Measurements from ENCODE around the gene LAMA1.

LAMA1 gene

DNA sequence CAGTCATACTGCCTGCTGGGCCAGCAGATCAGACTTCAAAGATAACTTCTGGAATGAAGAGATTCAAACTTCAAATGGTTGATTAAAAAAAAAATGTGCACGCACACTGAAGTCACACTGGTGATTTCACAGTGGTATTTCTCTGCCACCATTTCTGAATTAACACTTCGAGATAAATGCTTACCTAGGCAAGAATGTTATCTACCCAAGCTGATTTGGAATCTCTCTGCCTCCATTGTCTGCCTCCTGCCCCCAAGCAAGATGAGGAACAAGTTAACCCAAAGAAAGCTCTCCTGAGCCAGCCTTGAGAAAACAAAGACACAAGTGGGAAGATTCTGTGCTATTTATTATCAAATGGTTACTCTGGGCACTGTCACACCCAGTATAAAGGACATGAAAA is 6.5 kb downstream of the LAMA1 start:
- no peak for DNase-seq

DNA sequence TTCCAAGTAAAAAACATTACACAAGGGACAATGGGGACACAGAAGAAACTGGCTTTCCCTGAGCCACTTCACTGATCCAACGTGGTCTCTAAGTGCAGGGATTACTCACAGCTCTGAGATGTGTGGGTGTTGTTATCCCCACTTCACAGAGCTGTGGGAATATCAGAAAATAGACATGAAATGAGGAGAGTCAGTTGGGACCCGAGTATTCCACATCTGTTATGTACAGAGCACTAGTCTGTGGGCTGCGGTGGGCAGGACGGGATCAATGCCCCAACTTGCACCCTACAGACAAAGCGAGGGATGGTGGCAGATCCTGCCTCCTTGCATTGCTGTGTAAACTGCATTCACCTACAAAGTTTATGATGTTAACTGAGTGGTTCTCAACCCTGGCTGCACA is 11.7 kb downstream of the LAMA1 start:
- DNase-seq, result no peak

- DNase-seq, result no peak
Observed at GRCh38 chr18:7105268-7105667, 12.3 kb downstream of the LAMA1 start.

DNA sequence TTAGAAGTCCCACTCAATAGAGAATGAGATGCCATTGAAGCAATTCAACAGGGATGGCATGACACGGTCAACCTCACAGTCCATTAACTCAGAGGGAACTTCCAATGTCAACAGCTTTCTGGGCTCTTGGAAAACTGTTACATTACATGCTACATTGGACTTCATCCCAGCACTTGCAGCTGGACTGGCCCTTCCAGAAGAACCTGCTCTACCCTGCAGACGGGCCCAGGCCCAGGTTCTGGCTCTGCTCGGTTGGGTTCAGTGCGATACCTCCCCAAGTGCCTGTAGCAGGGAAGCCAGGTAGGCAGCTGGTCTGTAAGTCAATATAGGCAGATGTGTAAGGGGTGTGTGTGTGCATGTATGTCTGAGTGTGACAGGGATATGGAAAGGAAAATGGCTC is 12.9 kb downstream of the LAMA1 start:
- DNase-seq, result no peak

DNA sequence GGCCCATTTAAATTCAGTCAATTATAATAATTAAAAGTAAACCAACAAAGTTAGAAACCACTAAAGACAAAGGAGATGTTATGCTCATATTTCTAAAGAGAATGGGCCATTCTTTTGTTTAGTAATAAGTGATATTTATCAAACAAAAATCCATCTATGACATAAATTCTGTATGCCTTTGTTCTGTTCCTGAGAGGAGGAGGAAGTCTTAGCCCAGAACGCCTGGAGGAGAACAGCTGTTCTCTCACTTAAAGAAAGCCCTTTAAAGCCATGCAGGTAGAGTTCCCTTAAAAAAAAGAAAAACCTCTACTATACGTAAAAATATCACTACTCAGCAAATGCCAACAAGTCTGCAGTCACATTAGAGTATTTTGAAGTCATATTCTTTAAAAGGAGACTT is 15.5 kb downstream of the LAMA1 start:
- DNase-seq, result no peak

GRCh38 chr18:7096838-7097237 is 20.8 kb downstream of the LAMA1 start:
- DNase-seq, result no peak

GRCh38 chr18:7094427-7094826 is 23.2 kb downstream of the LAMA1 start:
- no peak for DNase-seq

GRCh38 chr18:7090771-7091170 is 26.8 kb downstream of the LAMA1 start:
- no peak for DNase-seq

DNA sequence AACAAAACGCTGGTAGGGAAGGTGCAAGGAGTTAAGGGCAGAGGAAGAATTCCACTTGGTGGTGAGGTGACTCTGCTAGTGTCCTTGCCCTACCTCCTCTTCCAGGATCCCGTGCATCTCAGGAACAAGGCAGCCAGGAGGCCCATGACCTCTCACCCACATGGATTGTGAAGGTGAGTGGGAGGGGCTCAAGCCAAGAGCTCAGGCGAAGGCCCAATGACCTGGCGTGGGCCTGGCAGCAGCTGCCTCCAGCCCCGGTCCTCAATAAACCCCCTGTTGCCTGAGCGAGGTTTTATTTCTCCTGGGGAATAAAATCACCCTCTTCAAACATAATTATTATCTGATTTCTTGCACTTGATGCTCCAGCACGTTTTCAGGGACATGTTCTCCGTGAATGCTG is 28.2 kb downstream of the LAMA1 start:
- no peak for DNase-seq

DNA sequence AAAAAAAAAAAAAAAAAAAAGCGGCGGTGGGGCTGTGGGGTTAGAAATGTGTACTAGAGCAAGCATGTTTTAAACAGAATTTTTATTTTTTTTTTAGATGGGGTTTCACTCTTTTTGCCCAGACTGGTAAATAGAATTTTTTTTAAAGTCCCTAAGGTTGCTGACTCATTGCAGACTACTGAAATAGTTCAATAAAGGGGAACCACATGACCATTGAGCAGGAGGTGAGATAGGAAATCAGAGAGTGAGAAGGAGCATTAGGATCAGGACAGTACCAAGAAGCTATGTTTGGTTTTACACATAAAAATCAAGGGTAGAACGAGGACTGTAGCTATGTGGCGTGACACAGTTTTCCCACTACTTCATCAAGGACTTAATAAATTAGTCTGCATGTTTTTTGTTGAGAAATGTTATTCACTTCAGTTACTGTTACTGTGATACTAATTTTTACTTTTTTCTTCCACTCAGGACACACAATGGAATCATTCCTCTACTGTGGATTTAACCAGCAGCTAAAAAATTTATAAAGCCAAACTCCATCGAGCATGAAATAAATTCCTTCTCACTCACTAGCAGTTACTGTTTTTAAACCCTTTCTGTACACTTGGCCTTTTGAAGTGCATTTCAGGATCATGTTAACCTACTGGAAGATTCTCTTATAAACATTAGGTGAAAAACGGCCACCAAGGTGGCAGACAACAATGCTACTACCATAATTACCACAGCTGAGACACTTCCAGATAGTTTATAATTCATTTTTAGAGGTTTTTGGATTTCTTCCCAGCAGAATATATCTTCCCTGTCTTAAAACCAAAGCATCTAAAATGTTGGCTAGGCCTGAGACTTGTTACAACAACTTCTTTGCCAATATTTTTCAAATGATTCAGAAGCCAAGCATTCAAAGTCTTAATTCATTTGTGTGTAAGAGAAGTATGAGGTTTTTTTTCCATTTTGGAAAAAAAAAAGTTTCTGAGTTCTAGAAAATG is 33.2 kb downstream of the LAMA1 start:
- no peak for DNase-seq

- DNase-seq, result no peak
Observed at GRCh38 chr18:7082671-7083070, 34.9 kb downstream of the LAMA1 start.

DNA sequence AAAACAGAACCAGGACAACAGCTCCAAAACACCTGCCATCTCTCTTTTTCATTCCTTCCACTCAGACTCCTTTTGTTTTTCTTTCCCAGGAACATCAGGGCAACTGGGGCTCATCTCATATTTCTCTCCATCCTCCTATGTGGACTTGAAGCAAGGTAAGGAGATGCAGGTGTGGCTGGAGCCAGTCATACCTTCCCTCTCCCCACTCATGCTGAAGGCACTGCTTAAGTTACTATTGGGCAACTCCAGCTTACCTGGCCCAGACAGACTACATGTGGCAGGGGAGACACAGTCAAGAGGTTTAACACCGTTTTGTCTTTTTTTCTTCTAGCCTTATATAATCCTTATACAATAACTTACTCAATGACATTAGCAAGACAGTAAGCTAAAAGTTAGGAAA is 38.4 kb downstream of the LAMA1 start:
- DNase-seq, result no peak

GRCh38 chr18:7072593-7072992 is 45.0 kb downstream of the LAMA1 start:
- no peak for DNase-seq

DNA sequence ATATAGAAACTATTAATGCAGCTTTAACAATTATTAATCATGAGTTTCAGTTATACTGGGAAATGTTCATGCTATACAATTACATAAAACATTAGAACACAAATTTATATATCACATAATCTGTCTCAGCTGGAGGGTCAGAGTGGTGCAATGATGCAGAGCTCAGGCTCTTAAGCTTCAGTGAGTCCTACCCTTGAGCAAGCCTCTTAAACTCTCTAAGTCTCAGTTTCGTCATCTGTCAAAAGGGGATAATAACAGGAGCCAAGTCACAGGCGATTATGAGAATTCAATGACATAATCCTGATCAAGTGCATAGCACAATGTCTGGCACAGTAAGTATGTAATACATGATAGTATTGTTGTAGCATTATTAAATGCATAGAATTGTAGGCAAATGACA is 46.0 kb downstream of the LAMA1 start:
- no peak for DNase-seq

DNA sequence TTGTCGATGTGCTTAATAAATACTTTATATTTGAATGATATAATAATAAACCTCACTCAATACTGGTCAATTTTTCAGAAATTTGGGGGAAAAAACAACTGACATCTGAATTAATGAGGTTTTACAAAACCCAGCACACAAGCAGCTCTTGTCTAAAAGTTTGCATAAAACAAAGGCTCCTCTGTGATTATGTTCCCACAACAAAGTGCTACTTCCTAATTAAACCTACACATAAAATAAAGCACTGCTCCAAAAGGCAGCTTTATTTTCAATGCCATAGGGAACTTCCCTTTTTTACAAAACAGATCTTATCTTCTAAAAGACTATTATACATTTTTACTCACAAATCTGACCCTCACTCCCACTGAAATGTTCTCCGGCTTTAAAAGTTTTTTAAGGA is 47.1 kb downstream of the LAMA1 start:
- DNase-seq, result no peak

DNA sequence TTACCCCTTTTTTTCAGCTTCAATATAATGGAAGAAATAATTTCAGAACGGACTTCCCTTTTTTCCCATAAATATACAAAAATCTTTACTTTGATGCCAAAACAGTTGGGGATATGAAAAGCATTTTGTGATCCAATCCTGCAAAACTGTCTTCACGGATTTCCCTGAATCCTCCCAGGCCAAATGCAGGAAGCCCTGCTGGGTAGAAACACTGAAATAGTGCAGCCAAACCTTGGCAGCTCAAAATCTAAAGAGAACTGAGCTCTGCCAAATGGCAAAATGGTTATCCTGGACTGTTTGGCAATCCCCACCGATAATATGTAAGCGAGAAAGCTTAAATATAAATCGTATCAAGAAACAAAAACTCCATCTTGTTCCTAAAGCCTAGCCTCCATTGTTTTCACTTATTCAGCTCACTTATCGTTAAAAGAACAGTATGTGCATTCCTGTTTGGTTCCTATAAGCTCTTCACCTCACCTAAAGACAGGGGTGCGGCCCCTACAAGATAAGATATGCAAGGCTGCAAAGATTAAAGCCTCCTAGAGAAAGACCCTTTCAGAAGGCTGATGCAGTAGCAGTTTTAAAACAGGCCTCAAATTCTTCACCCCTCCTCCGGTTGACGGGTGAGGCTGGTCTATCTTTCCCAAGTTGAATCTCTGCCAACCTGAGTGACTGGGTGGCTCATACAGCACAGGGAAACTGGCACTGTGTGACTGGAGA is 48.6 kb downstream of the LAMA1 start:
- DNase-seq, result no peak

- no peak for DNase-seq
Observed at GRCh38 chr18:7066965-7067555, 50.5 kb downstream of the LAMA1 start.

- no peak for DNase-seq
Observed at GRCh38 chr18:7065736-7066135, 51.9 kb downstream of the LAMA1 start.

DNA sequence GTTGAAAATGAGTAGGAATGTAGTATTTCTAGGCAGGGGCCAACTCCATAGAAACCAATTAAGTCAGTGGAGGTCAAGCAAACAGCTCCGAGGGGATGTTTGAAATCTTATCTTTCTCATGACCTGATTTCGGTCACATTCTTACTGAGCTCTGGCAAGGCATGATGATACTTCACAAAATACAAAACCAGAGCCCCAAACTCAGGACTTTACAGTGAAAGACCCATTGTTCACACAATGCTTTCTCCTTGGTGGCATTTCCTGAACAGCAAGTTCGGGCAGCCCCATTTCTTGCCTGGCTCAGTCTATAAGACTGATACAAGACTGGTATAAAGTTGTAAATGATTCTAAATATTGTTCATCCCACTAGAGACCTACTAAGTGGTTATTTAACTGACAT is 53.3 kb downstream of the LAMA1 start:
- no peak for DNase-seq

GRCh38 chr18:7062811-7063210 is 54.8 kb downstream of the LAMA1 start:
- DNase-seq, result no peak

DNA sequence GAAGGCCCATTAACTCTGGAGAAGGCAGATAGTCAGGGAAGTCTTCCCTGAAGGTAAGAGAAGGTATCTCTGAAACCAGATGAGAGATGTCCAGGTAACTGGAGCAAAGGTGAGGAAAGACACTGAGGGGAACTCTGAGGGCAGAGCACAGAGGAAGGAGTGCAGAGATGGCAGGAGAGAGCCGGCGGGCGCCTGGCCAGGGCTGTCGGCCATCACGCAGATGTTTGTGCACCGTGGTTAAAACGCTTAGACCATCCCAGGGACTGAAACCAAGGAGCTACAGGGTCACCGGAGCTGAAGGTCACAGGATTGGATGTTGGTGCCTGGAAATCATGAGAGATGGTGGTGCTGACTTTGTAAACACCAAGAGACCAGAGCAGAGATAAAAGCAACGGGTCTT is 55.4 kb downstream of the LAMA1 start:
- no peak for DNase-seq

DNA sequence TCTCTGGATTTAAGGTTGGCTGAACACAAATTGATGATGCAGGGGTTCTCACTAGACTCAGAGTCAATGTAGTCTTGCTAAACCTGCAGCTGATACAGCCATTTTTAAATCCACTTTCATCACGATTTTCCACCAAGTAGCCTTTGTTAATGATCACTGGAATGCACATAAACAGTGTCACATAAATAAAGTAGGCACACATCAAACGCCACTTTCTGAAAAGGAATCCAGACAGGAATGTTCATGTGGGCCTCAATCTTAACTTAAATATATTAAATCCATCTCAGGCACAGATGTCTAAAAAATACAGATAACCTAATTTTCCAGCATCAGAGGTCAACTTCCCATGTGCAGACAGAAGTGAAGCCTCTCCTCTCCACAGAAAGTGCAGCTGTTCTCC is 58.3 kb downstream of the LAMA1 start:
- DNase-seq, result no peak

- no peak for DNase-seq
Observed at GRCh38 chr18:7056026-7056425, 61.6 kb downstream of the LAMA1 start.

DNA sequence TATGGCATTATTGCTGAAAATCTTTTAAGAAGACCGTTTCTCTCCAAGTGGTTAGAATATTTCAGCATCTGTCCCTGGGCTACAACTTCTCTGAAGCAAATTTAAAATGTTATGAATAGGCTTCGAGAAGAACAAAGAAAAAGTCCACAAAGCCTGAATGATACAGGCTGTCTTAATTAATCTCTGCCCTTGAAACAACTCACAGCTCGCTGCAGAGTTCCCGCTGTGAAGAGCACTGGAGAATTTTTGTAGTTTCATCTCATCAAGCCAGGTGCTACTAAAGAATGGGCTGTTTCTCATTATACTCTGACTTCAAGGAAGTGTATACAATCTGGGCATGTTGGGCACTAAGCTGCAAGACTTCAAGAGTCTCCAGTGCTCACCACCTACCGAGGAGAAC is 67.6 kb downstream of the LAMA1 start:
- DNase-seq, result no peak
